ENCODE measurements around the gene SLC22A31.

- TF ChIP-seq CTCF (IDR thresholded peaks at IDR 0.05) (no peak), POLR2A (IDR thresholded peaks at IDR 0.05) (no peak)
These were observed 594 bp upstream of the SLC22A31 start for GRCh38 chr16:89200850-89201411.

Data from ovary (tissue), 3 donors.